Neural cell (in vitro differentiated cells): ENCODE measurements around the gene DDC. TPM values are rescaled to one million over a fixed set of nuclear protein-coding genes. Genes with fewer than 3 reads are reported as not detected.

ENCODE experiments used
- H2AFZ ChIP-seq: fragments of 200-600, 300-800 bp; sonication (generic), shearing (Covaris generic); 2 replicates; pipeline ENCODE4 v1.6.0; 2014; ENCODE audit warnings: low read depth, mild to moderate bottlenecking, antibody characterized with exemption, low read length, moderate library complexity
- H3F3A ChIP-seq: fragments of 200-600 bp; shearing (Covaris generic); 2 replicates; pipeline ENCODE4 v1.6.1; 2016; ENCODE audit warnings: mild to moderate bottlenecking, moderate library complexity, mixed read lengths, antibody characterized with exemption, low read length; ENCODE audit not compliant: insufficient read depth, poor library complexity, severe bottlenecking
- H3K27ac ChIP-seq: fragments of 200-600, 300-800 bp; sonication (generic), shearing (Covaris generic); 2 replicates; pipeline ENCODE4 v1.5.1; 2014; ENCODE audit warnings: mild to moderate bottlenecking, low read length, moderate library complexity
- H3K27me3 ChIP-seq: fragments of 300-800, 200-600 bp; sonication (generic), shearing (Covaris generic); 2 replicates; pipeline ENCODE4 v1.6.0; 2014; ENCODE audit warnings: mild to moderate bottlenecking, low read depth, low read length, moderate library complexity; ENCODE audit not compliant: insufficient read depth
- H3K36me3 ChIP-seq: fragments of 300-800, 200-600 bp; sonication (generic), shearing (Covaris generic); 2 replicates; pipeline ENCODE4 v1.5.1; 2014; ENCODE audit warnings: mild to moderate bottlenecking, antibody characterized with exemption, low read length, moderate library complexity; ENCODE audit not compliant: insufficient read depth
- H3K4me2 ChIP-seq: fragments of 300-800, 200-600 bp; sonication (generic), shearing (Covaris generic); 2 replicates; pipeline ENCODE4 v1.6.0; 2014; ENCODE audit warnings: mild to moderate bottlenecking, low read length
- H3K4me3 ChIP-seq: fragments of 300-800, 200-600 bp; sonication (generic), shearing (Covaris generic); 2 replicates; pipeline ENCODE4 v1.5.1; 2014; ENCODE audit warnings: mild to moderate bottlenecking, low read length, moderate library complexity
- H3K79me2 ChIP-seq: fragments of 200-600 bp; shearing (Covaris generic); replicated peaks from 2 replicates; pipeline ENCODE4 v1.6.0; 2014; ENCODE audit warnings: mild to moderate bottlenecking, low read length, moderate library complexity; ENCODE audit not compliant: insufficient read depth
- H3K9ac ChIP-seq: fragments of 300-800, 200-600 bp; sonication (generic), shearing (Covaris generic); 2 replicates; pipeline ENCODE4 v1.6.1; 2016; ENCODE audit warnings: mild to moderate bottlenecking, low read length, mixed read lengths
- H3K9me2 ChIP-seq: fragments of 200-600 bp; shearing (Covaris generic); 2 replicates; pipeline ENCODE4 v1.6.1; 2016; ENCODE audit warnings: mild to moderate bottlenecking, low read length, mixed read lengths; ENCODE audit not compliant: insufficient read depth
- H3K9me3 ChIP-seq: fragments of 200-600, 300-800 bp; sonication (generic), shearing (Covaris generic); 2 replicates; pipeline ENCODE4 v1.6.1; 2016; ENCODE audit warnings: mild to moderate bottlenecking, mixed run types, low read length, moderate library complexity, mixed read lengths
- H4K20me1 ChIP-seq: fragments of 200-600 bp; shearing (Covaris generic); 2 replicates; pipeline ENCODE4 v1.6.1; 2016; ENCODE audit warnings: mild to moderate bottlenecking, mixed run types; ENCODE audit not compliant: insufficient read depth
- CTCF ChIP-seq: fragments of 450-650 bp; IDR thresholded peaks from 2 replicates; pipeline ENCODE4 v1.5.1; 2014; ENCODE audit warnings: antibody characterized with exemption, mild to moderate bottlenecking, moderate library complexity; ENCODE audit not compliant: poor library complexity, severe bottlenecking
- EP300 ChIP-seq: fragments of 450-650 bp; conservative IDR thresholded peaks from 2 replicates; pipeline ENCODE4 v1.6.1; 2014; ENCODE audit warnings: antibody characterized with exemption, mild to moderate bottlenecking, moderate library complexity; ENCODE audit not compliant: poor library complexity, severe bottlenecking
- EZH2 ChIP-seq: fragments of 200-600, 300-800 bp; shearing (Covaris generic), sonication (generic); IDR thresholded peaks from 2 replicates; pipeline ENCODE4 v1.6.1; 2014; ENCODE audit warnings: antibody characterized with exemption, low read length, borderline replicate concordance, mild to moderate bottlenecking; ENCODE audit not compliant: insufficient read depth, poor library complexity, severe bottlenecking
- MXI1 ChIP-seq: fragments of 450-650 bp; conservative IDR thresholded peaks from 2 replicates; pipeline ENCODE4 v1.6.1; 2014; ENCODE audit warnings: antibody characterized with exemption, mild to moderate bottlenecking; ENCODE audit not compliant: poor library complexity, severe bottlenecking
- POLR2AphosphoS5 ChIP-seq: IDR thresholded peaks from 2 replicates; pipeline ENCODE4 v1.6.1; 2012
- RAD21 ChIP-seq: fragments of 450-650 bp; conservative IDR thresholded peaks from 2 replicates; pipeline ENCODE4 v1.6.1; 2014; ENCODE audit warnings: antibody characterized with exemption, mild to moderate bottlenecking, moderate library complexity
- REST ChIP-seq: IDR thresholded peaks from 2 replicates; pipeline ENCODE4 v1.6.1; 2012; ENCODE audit warnings: borderline replicate concordance
- SMC3 ChIP-seq: fragments of 450-650 bp; conservative IDR thresholded peaks from 2 replicates; pipeline ENCODE4 v1.6.1; 2014; ENCODE audit warnings: antibody characterized with exemption, mild to moderate bottlenecking, moderate library complexity; ENCODE audit not compliant: poor library complexity
- TAF1 ChIP-seq: IDR thresholded peaks from 2 replicates; pipeline ENCODE4 v1.6.1; 2012; ENCODE audit warnings: low read depth
- polyA plus RNA-seq: library from polyadenylated mRNA; depleted of rRNA; stranded (reverse); fragments of >200 nt; gene quantifications from 2 replicates; pipeline ENCODE4 v1.2.3, GENCODE V29; 2014

Gene DDC
- polyA plus RNA-seq, 1 donor from 2014 or later, result 42.9 TPM

GRCh38 chr7:50559881-50560280 is 5.3 kb downstream of the DDC start:
- no peaks in the 10 kb centered on the region for H4K20me1 ChIP-seq
- H3K27ac ChIP-seq, result peak overlapping the region; percentile 81
- H3K9ac ChIP-seq, result no peak overlapping the region
- no peaks in the 10 kb centered on the region for H3K27me3 ChIP-seq
- no peaks in the 10 kb centered on the region for H3K79me2 ChIP-seq
- TF ChIP-seq POLR2AphosphoS5 (no peak), REST (no peak), RAD21 (no peak), EZH2 (no peak), EP300 (no peak), CTCF (no peak), SMC3 (no peak), MXI1 (no peak), TAF1 (no peak)
- no peaks in the 10 kb centered on the region for H3K9me2 ChIP-seq
- H3K4me2 ChIP-seq, result no peak overlapping the region
- H3F3A ChIP-seq, result peaks cover 4% of the 10 kb centered on the region
- H2AFZ ChIP-seq, result no peak overlapping the region
- H3K4me3 ChIP-seq, result peak overlapping the region; percentile 54
- no peaks in the 10 kb centered on the region for H3K9me3 ChIP-seq
- no peaks in the 10 kb centered on the region for H3K36me3 ChIP-seq

- H3K36me3 ChIP-seq, result no peaks in the 10 kb centered on the region
- H3K79me2 ChIP-seq, result no peaks in the 10 kb centered on the region
- H3K27ac ChIP-seq, result no peak overlapping the region
- TF ChIP-seq MXI1, result no peak
- no peak for TF ChIP-seq CTCF
- no peak for TF ChIP-seq EZH2
- H3K4me2 ChIP-seq, result no peak overlapping the region
- no peak overlapping the region for H3K4me3 ChIP-seq
- H3K9me3 ChIP-seq, result no peaks in the 10 kb centered on the region
- no peaks in the 10 kb centered on the region for H3K9me2 ChIP-seq
- H2AFZ ChIP-seq, result no peak overlapping the region
- peaks cover 4% of the 10 kb centered on the region for H3F3A ChIP-seq
- no peaks in the 10 kb centered on the region for H3K27me3 ChIP-seq
- H4K20me1 ChIP-seq, result no peaks in the 10 kb centered on the region
- no peak overlapping the region for H3K9ac ChIP-seq
These were observed 6.7 kb downstream of the DDC start for GRCh38 chr7:50558294-50559053.
